Measurements from ENCODE around the gene AOPEP. TPM values are rescaled to one million over a fixed set of nuclear protein-coding genes. Genes with fewer than 3 reads are reported as not detected.
A peak's percentile ranks its signal among the peaks of the same experiment; 100 is the strongest.

AOPEP gene
- total and polyA plus RNA-seq, 2 of the 13 experiments (the other 11 are each of a cell fraction or from before 2014, with no cell fraction given), result 22.2 to 41.6 TPM

GRCh38 chr9:94783102-94783682 lies 56.7 kb downstream of the AOPEP start (continued):
- TF ChIP-seq HINFP (CRISPR knock-in tag; IDR thresholded peaks at IDR 0.05; ENCODE audit: low read depth), result no peak
- no peak for TF ChIP-seq KLF13 (CRISPR knock-in tag; IDR thresholded peaks at IDR 0.05)
- TF ChIP-seq NFKB2 (CRISPR knock-in tag; IDR thresholded peaks at IDR 0.05; ENCODE audit: borderline replicate concordance), result no peak
- peak; percentile 51; the same call in 1 of the 2 replicates for TF ChIP-seq ELF3 (CRISPR knock-in tag; IDR thresholded peaks at IDR 0.05)
- TF ChIP-seq KIAA2018 (CRISPR knock-in tag; IDR thresholded peaks at IDR 0.05; ENCODE audit: borderline replicate concordance), result no peak
- TF ChIP-seq ZNF441 (CRISPR knock-in tag; IDR thresholded peaks at IDR 0.05; ENCODE audit: borderline replicate concordance), result no peak
- TF ChIP-seq ZNF792 (CRISPR knock-in tag; IDR thresholded peaks at IDR 0.05), result no peak
- no peak for TF ChIP-seq HOXA7 (CRISPR knock-in tag; IDR thresholded peaks at IDR 0.05)
- 0 out of 2 replicates have a peak, but pooled peaks have one; percentile 29 for TF ChIP-seq HDAC2 (CRISPR knock-in tag; IDR thresholded peaks at IDR 0.05)
- TF ChIP-seq ZNF124 (CRISPR knock-in tag; IDR thresholded peaks at IDR 0.05), result 0 out of 2 replicates have a peak, but pooled peaks have one; percentile 44
- no peak for TF ChIP-seq NFE2L2 (IDR thresholded peaks at IDR 0.05; ENCODE audit: low read length)
- TF ChIP-seq HNRNPUL1 (IDR thresholded peaks at IDR 0.05; ENCODE audit: low read depth, low read length), result no peak
- 0 out of 2 replicates have a peak, but pooled peaks have one; percentile 31 for TF ChIP-seq RXRA (CRISPR knock-in tag; IDR thresholded peaks at IDR 0.05)
- TF ChIP-seq, protein P1, sequence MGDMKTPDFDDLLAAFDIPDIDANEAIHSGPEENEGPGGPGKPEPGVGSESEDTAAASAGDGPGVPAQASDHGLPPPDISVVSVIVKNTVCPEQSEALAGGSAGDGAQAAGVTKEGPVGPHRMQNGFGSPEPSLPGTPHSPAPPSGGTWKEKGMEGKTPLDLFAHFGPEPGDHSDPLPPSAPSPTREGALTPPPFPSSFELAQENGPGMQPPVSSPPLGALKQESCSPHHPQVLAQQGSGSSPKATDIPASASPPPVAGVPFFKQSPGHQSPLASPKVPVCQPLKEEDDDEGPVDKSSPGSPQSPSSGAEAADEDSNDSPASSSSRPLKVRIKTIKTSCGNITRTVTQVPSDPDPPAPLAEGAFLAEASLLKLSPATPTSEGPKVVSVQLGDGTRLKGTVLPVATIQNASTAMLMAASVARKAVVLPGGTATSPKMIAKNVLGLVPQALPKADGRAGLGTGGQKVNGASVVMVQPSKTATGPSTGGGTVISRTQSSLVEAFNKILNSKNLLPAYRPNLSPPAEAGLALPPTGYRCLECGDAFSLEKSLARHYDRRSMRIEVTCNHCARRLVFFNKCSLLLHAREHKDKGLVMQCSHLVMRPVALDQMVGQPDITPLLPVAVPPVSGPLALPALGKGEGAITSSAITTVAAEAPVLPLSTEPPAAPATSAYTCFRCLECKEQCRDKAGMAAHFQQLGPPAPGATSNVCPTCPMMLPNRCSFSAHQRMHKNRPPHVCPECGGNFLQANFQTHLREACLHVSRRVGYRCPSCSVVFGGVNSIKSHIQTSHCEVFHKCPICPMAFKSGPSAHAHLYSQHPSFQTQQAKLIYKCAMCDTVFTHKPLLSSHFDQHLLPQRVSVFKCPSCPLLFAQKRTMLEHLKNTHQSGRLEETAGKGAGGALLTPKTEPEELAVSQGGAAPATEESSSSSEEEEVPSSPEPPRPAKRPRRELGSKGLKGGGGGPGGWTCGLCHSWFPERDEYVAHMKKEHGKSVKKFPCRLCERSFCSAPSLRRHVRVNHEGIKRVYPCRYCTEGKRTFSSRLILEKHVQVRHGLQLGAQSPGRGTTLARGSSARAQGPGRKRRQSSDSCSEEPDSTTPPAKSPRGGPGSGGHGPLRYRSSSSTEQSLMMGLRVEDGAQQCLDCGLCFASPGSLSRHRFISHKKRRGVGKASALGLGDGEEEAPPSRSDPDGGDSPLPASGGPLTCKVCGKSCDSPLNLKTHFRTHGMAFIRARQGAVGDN (CRISPR knock-in tag; IDR thresholded peaks at IDR 0.05), result peak; percentile 59
